ENCODE results near the gene CDH4. TPM values are rescaled to one million over a fixed set of nuclear protein-coding genes. Genes with fewer than 3 reads are reported as not detected.
"Not testable (repeated sequence)": the region's sequence is repeated elsewhere in the genome, so short reads cannot be mapped to it uniquely, and the experiment has no call there.

Gene CDH4
- polyA plus RNA-seq, 2 donors = 0.02 to 0.05 TPM

- Histone ChIP-seq H3K4me1 (ENCODE audit: control insufficient read depth in 2 of 2, insufficient read depth in 2 of 2, low read length in 1 of 2) (no peaks in the 10 kb centered on the region), H3K36me3 (ENCODE audit: control insufficient read depth in 2 of 2, insufficient read depth in 2 of 2, low read length in 1 of 2) (peaks cover 13 to 36% of the 10 kb centered on the region in 2 donors), H3K4me3 (ENCODE audit: low read depth in 1 of 2, low read length in 2 of 2) (no peak overlapping the region), H3K9me3 (ENCODE audit: control insufficient read depth in 2 of 2, insufficient read depth in 1 of 2, low read depth in 1 of 2, low read length in 1 of 2) (peaks cover 0 to 3% of the 10 kb centered on the region in 2 donors), H3K27ac (ENCODE audit: low read depth in 2 of 2, low read length in 1 of 2) (no peak overlapping the region), H3K27me3 (ENCODE audit: control insufficient read depth in 1 of 2, insufficient read depth in 2 of 2, low read length in 2 of 2) (no peaks in the 10 kb centered on the region)
- 96 to 97% methylated on average over 41 to 45 of the region's 45 CpGs for WGBS, 2 donors
Measured at GRCh38 chr20:61976644-61977418, 724.8 kb downstream of the CDH4 start.

GRCh38 chr20:61977419-61977786 is 725.3 kb downstream of the CDH4 start:
- H3K9me3 ChIP-seq (ENCODE audit: control insufficient read depth in 2 of 2, insufficient read depth in 1 of 2, low read depth in 1 of 2, low read length in 1 of 2) = peaks cover 0 to under 1% of the 10 kb centered on the region in 2 donors
- peaks cover 13 to 34% of the 10 kb centered on the region in 2 donors for H3K36me3 ChIP-seq (ENCODE audit: control insufficient read depth in 2 of 2, insufficient read depth in 2 of 2, low read length in 1 of 2)
- no peaks in the 10 kb centered on the region for H3K4me1 ChIP-seq (ENCODE audit: control insufficient read depth in 2 of 2, insufficient read depth in 2 of 2, low read length in 1 of 2)
- H3K27ac ChIP-seq (ENCODE audit: low read depth in 2 of 2, low read length in 1 of 2) = no peak overlapping the region
- H3K4me3 ChIP-seq (ENCODE audit: low read depth in 1 of 2, low read length in 2 of 2) = no peak overlapping the region
- WGBS, 2 donors = 93 to 96% methylated on average over 10 of the region's 10 CpGs
- H3K27me3 ChIP-seq (ENCODE audit: control insufficient read depth in 1 of 2, insufficient read depth in 2 of 2, low read length in 2 of 2) = no peaks in the 10 kb centered on the region

GRCh38 chr20:61978491-61978890 is 726.4 kb downstream of the CDH4 start:
- Histone ChIP-seq H3K27me3 (ENCODE audit: control insufficient read depth in 1 of 2, insufficient read depth in 2 of 2, low read length in 2 of 2) (no peaks in the 10 kb centered on the region), H3K4me3 (ENCODE audit: low read depth in 1 of 2, low read length in 2 of 2) (no peak overlapping the region), H3K4me1 (ENCODE audit: control insufficient read depth in 2 of 2, insufficient read depth in 2 of 2, low read length in 1 of 2) (no peaks in the 10 kb centered on the region), H3K36me3 (ENCODE audit: control insufficient read depth in 2 of 2, insufficient read depth in 2 of 2, low read length in 1 of 2) (peaks cover 8 to 32% of the 10 kb centered on the region in 2 donors), H3K27ac (ENCODE audit: low read depth in 2 of 2, low read length in 1 of 2) (no peak overlapping the region), H3K9me3 (ENCODE audit: control insufficient read depth in 2 of 2, insufficient read depth in 1 of 2, low read depth in 1 of 2, low read length in 1 of 2) (no peaks in the 10 kb centered on the region)
- 96 to 99% methylated on average over 20 of the region's 20 CpGs for WGBS, 2 donors

- Histone ChIP-seq H3K27ac (ENCODE audit: low read depth in 2 of 2, low read length in 1 of 2) (no peak overlapping the region), H3K4me3 (ENCODE audit: low read depth in 1 of 2, low read length in 2 of 2) (no peak overlapping the region), H3K9me3 (ENCODE audit: control insufficient read depth in 2 of 2, insufficient read depth in 1 of 2, low read depth in 1 of 2, low read length in 1 of 2) (peaks cover 0 to 3% of the 10 kb centered on the region in 2 donors), H3K4me1 (ENCODE audit: control insufficient read depth in 2 of 2, insufficient read depth in 2 of 2, low read length in 1 of 2) (no peaks in the 10 kb centered on the region), H3K36me3 (ENCODE audit: control insufficient read depth in 2 of 2, insufficient read depth in 2 of 2, low read length in 1 of 2) (peaks cover 4 to 29% of the 10 kb centered on the region in 2 donors), H3K27me3 (ENCODE audit: control insufficient read depth in 1 of 2, insufficient read depth in 2 of 2, low read length in 2 of 2) (no peaks in the 10 kb centered on the region)
- 95 to 98% methylated on average over 12 of the region's 12 CpGs for WGBS, 2 donors
Measured at GRCh38 chr20:61979090-61979489, 727.0 kb downstream of the CDH4 start.

GRCh38 chr20:61979701-61980635 is 727.9 kb downstream of the CDH4 start:
- Histone ChIP-seq H3K4me3 (ENCODE audit: low read depth in 1 of 2, low read length in 2 of 2) (no peak overlapping the region), H3K4me1 (ENCODE audit: control insufficient read depth in 2 of 2, insufficient read depth in 2 of 2, low read length in 1 of 2) (no peaks in the 10 kb centered on the region), H3K27ac (ENCODE audit: low read depth in 2 of 2, low read length in 1 of 2) (no peak overlapping the region), H3K27me3 (ENCODE audit: control insufficient read depth in 1 of 2, insufficient read depth in 2 of 2, low read length in 2 of 2) (no peaks in the 10 kb centered on the region), H3K9me3 (ENCODE audit: control insufficient read depth in 2 of 2, insufficient read depth in 1 of 2, low read depth in 1 of 2, low read length in 1 of 2) (peaks cover 0 to 5% of the 10 kb centered on the region in 2 donors), H3K36me3 (ENCODE audit: control insufficient read depth in 2 of 2, insufficient read depth in 2 of 2, low read length in 1 of 2) (peaks cover 0 to 31% of the 10 kb centered on the region in 2 donors)
- 96 to 97% methylated on average over 63 to 65 of the region's 65 CpGs for WGBS, 2 donors

GRCh38 chr20:61980647-61981583 is 728.9 kb downstream of the CDH4 start:
- Histone ChIP-seq H3K4me3 (ENCODE audit: low read depth in 1 of 2, low read length in 2 of 2) (no peak overlapping the region), H3K27me3 (ENCODE audit: control insufficient read depth in 1 of 2, insufficient read depth in 2 of 2, low read length in 2 of 2) (no peaks in the 10 kb centered on the region), H3K4me1 (ENCODE audit: control insufficient read depth in 2 of 2, insufficient read depth in 2 of 2, low read length in 1 of 2) (no peaks in the 10 kb centered on the region), H3K9me3 (ENCODE audit: control insufficient read depth in 2 of 2, insufficient read depth in 1 of 2, low read depth in 1 of 2, low read length in 1 of 2) (peaks cover 0 to 5% of the 10 kb centered on the region in 2 donors), H3K27ac (ENCODE audit: low read depth in 2 of 2, low read length in 1 of 2) (no peak overlapping the region), H3K36me3 (ENCODE audit: control insufficient read depth in 2 of 2, insufficient read depth in 2 of 2, low read length in 1 of 2) (peaks cover 3 to 37% of the 10 kb centered on the region in 2 donors)
- 82 to 85% methylated on average over 22 of the region's 22 CpGs for WGBS, 2 donors

GRCh38 chr20:61981691-61982090 is 729.6 kb downstream of the CDH4 start:
- not testable (repeated sequence) for H3K9me3 ChIP-seq (ENCODE audit: control insufficient read depth in 2 of 2, insufficient read depth in 1 of 2, low read depth in 1 of 2, low read length in 1 of 2); H3K4me3 ChIP-seq (ENCODE audit: low read depth in 1 of 2, low read length in 2 of 2); H3K4me1 ChIP-seq (ENCODE audit: control insufficient read depth in 2 of 2, insufficient read depth in 2 of 2, low read length in 1 of 2); H3K27ac ChIP-seq (ENCODE audit: low read depth in 2 of 2, low read length in 1 of 2); H3K27me3 ChIP-seq (ENCODE audit: control insufficient read depth in 1 of 2, insufficient read depth in 2 of 2, low read length in 2 of 2)
- peaks cover 4 to 33% of the 10 kb centered on the region in 2 donors for H3K36me3 ChIP-seq (ENCODE audit: control insufficient read depth in 2 of 2, insufficient read depth in 2 of 2, low read length in 1 of 2)
- 75% methylated on average over 11 of the region's 11 CpGs for WGBS, 2 donors

GRCh38 chr20:61982191-61982950 is 730.3 kb downstream of the CDH4 start:
- H3K4me1 ChIP-seq (ENCODE audit: control insufficient read depth in 2 of 2, insufficient read depth in 2 of 2, low read length in 1 of 2) = no peaks in the 10 kb centered on the region
- H3K9me3 ChIP-seq (ENCODE audit: control insufficient read depth in 2 of 2, insufficient read depth in 1 of 2, low read depth in 1 of 2, low read length in 1 of 2) = peaks cover 0 to 5% of the 10 kb centered on the region in 2 donors
- no peak overlapping the region for H3K4me3 ChIP-seq (ENCODE audit: low read depth in 1 of 2, low read length in 2 of 2)
- H3K27ac ChIP-seq (ENCODE audit: low read depth in 2 of 2, low read length in 1 of 2) = no peak overlapping the region
- no peaks in the 10 kb centered on the region for H3K27me3 ChIP-seq (ENCODE audit: control insufficient read depth in 1 of 2, insufficient read depth in 2 of 2, low read length in 2 of 2)
- 83 to 85% methylated on average over 18 of the region's 18 CpGs for WGBS, 2 donors
- H3K36me3 ChIP-seq (ENCODE audit: control insufficient read depth in 2 of 2, insufficient read depth in 2 of 2, low read length in 1 of 2) = peaks cover 11 to 31% of the 10 kb centered on the region in 2 donors
